WTC11 (cell line): Measurements from ENCODE around the gene PRX.

ENCODE experiments used
- ATF1 ChIP-seq: sonication (generic); formaldehyde crosslinking; IDR thresholded peaks from 2 replicates; pipeline ENCODE4 v1.8.1; 2023; ENCODE audit warnings: mild to moderate bottlenecking, moderate library complexity, missing genetic modification reagents
- ATF3 ChIP-seq: sonication (generic); formaldehyde crosslinking; conservative IDR thresholded peaks from 2 replicates; pipeline ENCODE4 v1.8.1; 2022; ENCODE audit warnings: mild to moderate bottlenecking, missing genetic modification reagents
- MAX ChIP-seq: sonication (generic); formaldehyde crosslinking; IDR thresholded peaks from 2 replicates; pipeline ENCODE4 v1.8.0; 2022; ENCODE audit warnings: mild to moderate bottlenecking, missing genetic modification reagents
- PRDM15 ChIP-seq: sonication (generic); formaldehyde crosslinking; IDR thresholded peaks from 2 replicates; pipeline ENCODE4 v1.8.0; 2022; ENCODE audit warnings: missing genetic modification reagents
- TF ChIP-seq, protein P1 (sequence below): fragments of 200-600 bp; IDR thresholded peaks from 2 replicates; pipeline ENCODE4 v1.8.0; 2022; ENCODE audit warnings: antibody characterized with exemption
- TF ChIP-seq, protein P2 (sequence below): sonication (generic); formaldehyde crosslinking; IDR thresholded peaks from 2 replicates; pipeline ENCODE4 v1.8.1; 2022; ENCODE audit warnings: missing genetic modification reagents, borderline replicate concordance

GRCh38 chr19:40403262-40403984 lies 9.8 kb downstream of the PRX start:
- TF ChIP-seq, protein P1, sequence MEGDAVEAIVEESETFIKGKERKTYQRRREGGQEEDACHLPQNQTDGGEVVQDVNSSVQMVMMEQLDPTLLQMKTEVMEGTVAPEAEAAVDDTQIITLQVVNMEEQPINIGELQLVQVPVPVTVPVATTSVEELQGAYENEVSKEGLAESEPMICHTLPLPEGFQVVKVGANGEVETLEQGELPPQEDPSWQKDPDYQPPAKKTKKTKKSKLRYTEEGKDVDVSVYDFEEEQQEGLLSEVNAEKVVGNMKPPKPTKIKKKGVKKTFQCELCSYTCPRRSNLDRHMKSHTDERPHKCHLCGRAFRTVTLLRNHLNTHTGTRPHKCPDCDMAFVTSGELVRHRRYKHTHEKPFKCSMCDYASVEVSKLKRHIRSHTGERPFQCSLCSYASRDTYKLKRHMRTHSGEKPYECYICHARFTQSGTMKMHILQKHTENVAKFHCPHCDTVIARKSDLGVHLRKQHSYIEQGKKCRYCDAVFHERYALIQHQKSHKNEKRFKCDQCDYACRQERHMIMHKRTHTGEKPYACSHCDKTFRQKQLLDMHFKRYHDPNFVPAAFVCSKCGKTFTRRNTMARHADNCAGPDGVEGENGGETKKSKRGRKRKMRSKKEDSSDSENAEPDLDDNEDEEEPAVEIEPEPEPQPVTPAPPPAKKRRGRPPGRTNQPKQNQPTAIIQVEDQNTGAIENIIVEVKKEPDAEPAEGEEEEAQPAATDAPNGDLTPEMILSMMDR: no peak
- TF ChIP-seq ATF3 (CRISPR knock-in tag): no peak
- TF ChIP-seq, protein P2, sequence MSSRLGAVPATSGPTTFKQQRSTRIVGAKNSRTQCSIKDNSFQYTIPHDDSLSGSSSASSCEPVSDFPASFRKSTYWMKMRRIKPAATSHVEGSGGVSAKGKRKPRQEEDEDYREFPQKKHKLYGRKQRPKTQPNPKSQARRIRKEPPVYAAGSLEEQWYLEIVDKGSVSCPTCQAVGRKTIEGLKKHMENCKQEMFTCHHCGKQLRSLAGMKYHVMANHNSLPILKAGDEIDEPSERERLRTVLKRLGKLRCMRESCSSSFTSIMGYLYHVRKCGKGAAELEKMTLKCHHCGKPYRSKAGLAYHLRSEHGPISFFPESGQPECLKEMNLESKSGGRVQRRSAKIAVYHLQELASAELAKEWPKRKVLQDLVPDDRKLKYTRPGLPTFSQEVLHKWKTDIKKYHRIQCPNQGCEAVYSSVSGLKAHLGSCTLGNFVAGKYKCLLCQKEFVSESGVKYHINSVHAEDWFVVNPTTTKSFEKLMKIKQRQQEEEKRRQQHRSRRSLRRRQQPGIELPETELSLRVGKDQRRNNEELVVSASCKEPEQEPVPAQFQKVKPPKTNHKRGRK (CRISPR knock-in tag): no peak
- TF ChIP-seq ATF1 (CRISPR knock-in tag): no peak
- TF ChIP-seq MAX (CRISPR knock-in tag): 0 out of 2 replicates have a peak, but pooled peaks have one; percentile 24
- TF ChIP-seq PRDM15 (CRISPR knock-in tag): no peak
